SK-N-SH treated with all-trans-retinoic acid at 6 μM for 48 hours (cell line): ENCODE results near the gene FBXW12.
"Not testable (repeated sequence)": the region's sequence is repeated elsewhere in the genome, so short reads cannot be mapped to it uniquely, and the experiment has no call there.

Source experiments
- ATAC-seq: fragments of 200-7000 bp; cut with Tn5 transposase; 3 replicates; pipeline ENCODE4 v1.9.1; 2020; ENCODE audit warnings: mild to moderate bottlenecking, moderate library complexity
- ARNTL ChIP-seq: fragments of 450-650 bp; formaldehyde crosslinking; IDR thresholded peaks from 2 replicates; pipeline ENCODE4 v1.5.0; 2020; ENCODE audit warnings: low read depth, mild to moderate bottlenecking, moderate library complexity, borderline replicate concordance
- BACH2 ChIP-seq: fragments of 250-450 bp; sonication (Bioruptor Pico); IDR thresholded peaks from 2 replicates; pipeline ENCODE4 v1.9.0; 2021; ENCODE audit warnings: mild to moderate bottlenecking, borderline replicate concordance
- CREB5 ChIP-seq: fragments of 250-450 bp; sonication (Bioruptor Pico); IDR thresholded peaks from 2 replicates; pipeline ENCODE4 v1.5.1; 2020; ENCODE audit warnings: low read depth, mild to moderate bottlenecking, moderate library complexity
- ESRRG ChIP-seq: fragments of 250-450 bp; sonication (Bioruptor Pico); IDR thresholded peaks from 2 replicates; pipeline ENCODE4 v1.6.1; 2021; ENCODE audit warnings: mild to moderate bottlenecking
- GLIS3 ChIP-seq: fragments of 250-450 bp; sonication (Bioruptor Pico); IDR thresholded peaks from 2 replicates; pipeline ENCODE4 v1.5.0; 2020; ENCODE audit warnings: mild to moderate bottlenecking, moderate library complexity
- OSR1 ChIP-seq: fragments of 250-450 bp; sonication (Bioruptor Pico); IDR thresholded peaks from 2 replicates; pipeline ENCODE4 v1.8.0; 2022; ENCODE audit warnings: moderate library complexity, mild to moderate bottlenecking, inconsistent platforms
- RARB ChIP-seq: fragments of 250-450 bp; sonication (Bioruptor Pico); IDR thresholded peaks from 2 replicates; pipeline ENCODE4 v1.8.0; 2021; ENCODE audit warnings: mild to moderate bottlenecking, moderate library complexity
- TCF4 ChIP-seq: fragments of 250-450 bp; sonication (Bioruptor Pico); IDR thresholded peaks from 2 replicates; pipeline ENCODE4 v1.8.0; 2021; ENCODE audit warnings: mild to moderate bottlenecking, moderate library complexity, borderline replicate concordance
- TOX ChIP-seq: fragments of 250-450 bp; sonication (Bioruptor Pico); IDR thresholded peaks from 2 replicates; pipeline ENCODE4 v1.8.0; 2021; ENCODE audit warnings: mild to moderate bottlenecking, moderate library complexity, borderline replicate concordance
- ZC3H10 ChIP-seq: fragments of 250-450 bp; sonication (Bioruptor Pico); IDR thresholded peaks from 2 replicates; pipeline ENCODE4 v1.5.1; 2021; ENCODE audit warnings: mild to moderate bottlenecking, moderate library complexity
- ZFP30 ChIP-seq: fragments of 450-650 bp; formaldehyde crosslinking; IDR thresholded peaks from 2 replicates; pipeline ENCODE4 v1.5.0; 2022; ENCODE audit warnings: mild to moderate bottlenecking, moderate library complexity
- ZNF565 ChIP-seq: fragments of 450-650 bp; formaldehyde crosslinking; conservative IDR thresholded peaks from 2 replicates; pipeline ENCODE4 v1.5.0; 2020; ENCODE audit warnings: low read depth, mild to moderate bottlenecking, moderate library complexity
- ZNF70 ChIP-seq: fragments of 450-650 bp; formaldehyde crosslinking; IDR thresholded peaks from 2 replicates; pipeline ENCODE4 v1.5.0; 2020; ENCODE audit warnings: mild to moderate bottlenecking, moderate library complexity
- ZNF8 ChIP-seq: fragments of 450-650 bp; formaldehyde crosslinking; IDR thresholded peaks from 2 replicates; pipeline ENCODE4 v1.5.0; 2020; ENCODE audit warnings: mild to moderate bottlenecking, moderate library complexity
- TF ChIP-seq, protein P1 (sequence below): fragments of 250-450 bp; sonication (Bioruptor Pico); IDR thresholded peaks from 2 replicates; pipeline ENCODE4 v1.8.0; 2021; ENCODE audit warnings: low read depth, mild to moderate bottlenecking, moderate library complexity, borderline replicate concordance
- TF ChIP-seq, protein P2 (sequence below): fragments of 250-450 bp; sonication (Bioruptor Pico); IDR thresholded peaks from 2 replicates; pipeline ENCODE4 v1.8.0; 2020; ENCODE audit warnings: mild to moderate bottlenecking, moderate library complexity, borderline replicate concordance
- TF ChIP-seq, protein P3 (sequence below): fragments of 250-450 bp; sonication (Bioruptor Pico); IDR thresholded peaks from 2 replicates; pipeline ENCODE4 v1.5.0; 2020; ENCODE audit warnings: mild to moderate bottlenecking, moderate library complexity

The FBXW12 gene, protein sequence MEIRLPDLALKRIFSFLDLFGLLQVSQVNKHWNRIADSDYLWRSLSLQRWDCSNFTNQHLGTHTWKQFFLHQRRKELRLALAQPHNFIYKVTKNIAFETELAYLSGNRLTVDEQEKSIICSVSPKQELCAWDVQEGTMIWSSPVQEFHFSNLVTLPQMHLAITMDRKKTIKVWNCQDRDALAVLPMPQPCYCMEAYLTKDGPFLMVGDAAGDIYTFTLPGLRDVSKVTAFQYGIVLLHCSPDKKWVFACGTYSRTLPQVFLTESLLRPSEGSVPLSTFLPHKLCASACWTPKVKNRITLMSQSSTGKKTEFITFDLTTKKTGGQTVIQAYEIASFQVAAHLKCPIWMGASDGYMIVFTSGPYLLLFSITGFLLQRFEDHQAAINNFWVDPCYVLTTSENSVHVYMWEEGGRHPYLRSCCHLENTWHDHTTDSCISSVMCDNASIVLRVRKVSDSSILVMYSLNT

GRCh38 chr3:48371651-48372376 lies at the start of gene FBXW12:
Gene FBXW12, plus strand, starts transcription at chr3:48372219. Its CDS starts 549 bp downstream, at chr3:48372768.
- TF ChIP-seq ESRRG (CRISPR knock-in tag), result no peak
- ATAC-seq, result no peak

DNA sequence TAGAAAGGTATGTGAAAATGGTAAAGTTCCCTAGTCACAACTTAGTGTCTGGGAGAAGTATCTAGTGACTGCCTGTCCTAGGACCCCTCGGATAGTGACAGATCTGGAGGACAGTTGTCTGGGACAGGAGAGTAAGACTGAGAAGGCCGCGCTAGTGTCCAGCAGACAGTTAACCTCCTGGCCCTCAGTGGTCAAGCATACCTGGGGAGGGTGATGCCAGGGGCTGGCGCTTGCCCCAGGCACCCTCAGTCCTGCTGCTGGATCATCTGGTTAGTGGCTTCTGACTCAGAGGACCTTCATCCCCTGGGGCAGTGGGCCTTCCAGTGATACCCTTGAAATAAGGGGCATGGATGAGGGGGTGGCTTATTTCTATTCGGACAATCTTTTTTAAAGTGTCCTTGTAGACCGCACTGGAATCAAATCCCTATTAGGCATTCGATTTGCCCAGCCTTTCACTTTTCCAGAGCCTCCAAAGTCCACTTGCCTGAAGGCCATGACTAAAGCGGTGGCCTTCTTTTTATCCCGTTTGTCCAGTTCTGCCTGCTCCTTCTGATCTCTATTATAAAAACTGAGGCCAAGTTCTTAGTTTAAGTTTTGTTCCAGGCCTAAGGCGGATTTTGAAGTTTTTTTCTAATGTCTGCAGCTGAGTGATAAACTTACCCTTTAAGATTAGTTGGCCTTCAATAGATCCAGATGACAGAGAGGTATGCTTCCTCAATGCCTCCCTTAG lies 40.1 kb upstream of the FBXW12 start:
- not testable (repeated sequence) for ATAC-seq

DNA sequence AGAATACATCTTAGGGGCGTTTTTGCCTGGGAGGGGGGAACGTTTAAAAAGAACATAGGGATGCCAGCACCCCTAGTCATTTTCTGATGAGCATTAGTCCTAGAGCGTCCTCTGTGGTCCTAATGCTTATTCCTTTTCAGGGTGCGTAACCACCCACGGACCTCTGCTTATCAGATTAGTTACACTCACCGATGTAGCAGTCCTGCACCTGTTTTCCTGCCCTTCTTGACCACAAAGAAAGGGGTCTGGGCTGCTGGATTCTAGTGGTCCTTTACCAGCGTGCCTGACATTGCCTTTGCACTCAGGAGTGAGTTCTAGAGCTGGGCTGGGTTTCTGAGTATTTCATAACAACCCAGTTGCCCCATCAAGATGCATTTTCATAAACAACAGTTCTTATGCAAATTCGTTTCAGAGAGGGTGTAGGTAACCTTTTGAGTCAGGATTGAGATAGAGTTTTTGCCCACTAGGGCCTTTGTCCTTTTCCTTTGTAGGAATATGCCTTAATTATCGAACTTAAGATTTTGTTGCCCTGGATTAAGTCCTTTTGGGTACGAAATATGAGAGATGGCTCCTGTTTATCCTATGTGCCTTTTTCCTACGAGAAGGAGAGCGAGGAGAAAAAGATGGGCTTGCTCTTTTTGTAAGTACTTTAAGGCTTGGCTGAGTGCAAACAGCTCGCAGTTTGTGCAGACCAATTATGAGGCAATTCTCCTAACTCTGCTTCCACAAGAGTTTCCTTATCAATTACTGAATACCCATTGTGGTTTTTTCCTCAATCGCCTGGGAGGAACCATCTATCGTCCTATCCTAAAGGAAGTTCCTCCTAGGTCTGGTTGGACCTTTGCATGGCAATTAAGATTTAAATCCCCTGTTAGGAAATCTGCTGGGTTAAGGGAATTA lies 38.4 kb upstream of the FBXW12 start, which contains the start of gene SPINK8:
TSS of gene SPINK8 (minus strand) at position 316 of the 900 bp plus-strand sequence. CDS start 5,320 bp downstream, outside the sequence.
- ATAC-seq, result not testable (repeated sequence)

DNA sequence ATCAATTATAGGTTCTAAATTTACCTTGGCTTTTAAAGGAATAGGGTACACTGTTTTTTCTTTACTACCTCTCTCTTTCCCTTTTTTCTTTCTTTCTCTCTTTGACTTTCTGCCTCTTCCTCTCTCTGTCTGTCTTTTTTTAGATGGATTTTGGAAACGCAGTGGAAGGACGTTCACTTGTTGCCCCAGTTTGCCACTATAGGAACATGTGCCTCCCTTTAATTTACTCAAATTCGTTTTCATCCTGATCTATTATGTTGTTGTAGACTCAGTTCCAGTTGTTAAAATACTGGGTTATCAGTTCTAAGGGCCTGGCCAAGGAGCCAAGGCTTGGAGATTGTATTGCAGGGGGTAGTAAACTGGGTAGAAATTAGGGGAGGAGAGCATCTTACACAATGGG lies 37.4 kb upstream of the FBXW12 start:
- ATAC-seq, result no peak
- TF ChIP-seq ESRRG (CRISPR knock-in tag) (no peak), RARB (CRISPR knock-in tag) (no peak), ZNF70 (CRISPR knock-in tag) (no peak), OSR1 (no peak), BACH2 (CRISPR knock-in tag) (no peak), GLIS3 (no peak), ZNF565 (CRISPR knock-in tag) (no peak), TCF4 (no peak), ZNF8 (CRISPR knock-in tag) (no peak), ZFP30 (CRISPR knock-in tag) (no peak), CREB5 (CRISPR knock-in tag) (no peak), ARNTL (CRISPR knock-in tag) (no peak), ZC3H10 (CRISPR knock-in tag) (no peak), TOX (no peak)
- TF ChIP-seq, protein P1, sequence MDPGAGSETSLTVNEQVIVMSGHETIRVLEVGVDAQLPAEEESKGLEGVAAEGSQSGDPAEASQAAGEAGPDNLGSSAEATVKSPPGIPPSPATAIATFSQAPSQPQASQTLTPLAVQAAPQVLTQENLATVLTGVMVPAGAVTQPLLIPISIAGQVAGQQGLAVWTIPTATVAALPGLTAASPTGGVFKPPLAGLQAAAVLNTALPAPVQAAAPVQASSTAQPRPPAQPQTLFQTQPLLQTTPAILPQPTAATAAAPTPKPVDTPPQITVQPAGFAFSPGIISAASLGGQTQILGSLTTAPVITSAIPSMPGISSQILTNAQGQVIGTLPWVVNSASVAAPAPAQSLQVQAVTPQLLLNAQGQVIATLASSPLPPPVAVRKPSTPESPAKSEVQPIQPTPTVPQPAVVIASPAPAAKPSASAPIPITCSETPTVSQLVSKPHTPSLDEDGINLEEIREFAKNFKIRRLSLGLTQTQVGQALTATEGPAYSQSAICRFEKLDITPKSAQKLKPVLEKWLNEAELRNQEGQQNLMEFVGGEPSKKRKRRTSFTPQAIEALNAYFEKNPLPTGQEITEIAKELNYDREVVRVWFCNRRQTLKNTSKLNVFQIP, result no peak
- TF ChIP-seq, protein P2, sequence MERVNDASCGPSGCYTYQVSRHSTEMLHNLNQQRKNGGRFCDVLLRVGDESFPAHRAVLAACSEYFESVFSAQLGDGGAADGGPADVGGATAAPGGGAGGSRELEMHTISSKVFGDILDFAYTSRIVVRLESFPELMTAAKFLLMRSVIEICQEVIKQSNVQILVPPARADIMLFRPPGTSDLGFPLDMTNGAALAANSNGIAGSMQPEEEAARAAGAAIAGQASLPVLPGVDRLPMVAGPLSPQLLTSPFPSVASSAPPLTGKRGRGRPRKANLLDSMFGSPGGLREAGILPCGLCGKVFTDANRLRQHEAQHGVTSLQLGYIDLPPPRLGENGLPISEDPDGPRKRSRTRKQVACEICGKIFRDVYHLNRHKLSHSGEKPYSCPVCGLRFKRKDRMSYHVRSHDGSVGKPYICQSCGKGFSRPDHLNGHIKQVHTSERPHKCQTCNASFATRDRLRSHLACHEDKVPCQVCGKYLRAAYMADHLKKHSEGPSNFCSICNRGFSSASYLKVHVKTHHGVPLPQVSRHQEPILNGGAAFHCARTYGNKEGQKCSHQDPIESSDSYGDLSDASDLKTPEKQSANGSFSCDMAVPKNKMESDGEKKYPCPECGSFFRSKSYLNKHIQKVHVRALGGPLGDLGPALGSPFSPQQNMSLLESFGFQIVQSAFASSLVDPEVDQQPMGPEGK (CRISPR knock-in tag), result no peak
- TF ChIP-seq, protein P3, sequence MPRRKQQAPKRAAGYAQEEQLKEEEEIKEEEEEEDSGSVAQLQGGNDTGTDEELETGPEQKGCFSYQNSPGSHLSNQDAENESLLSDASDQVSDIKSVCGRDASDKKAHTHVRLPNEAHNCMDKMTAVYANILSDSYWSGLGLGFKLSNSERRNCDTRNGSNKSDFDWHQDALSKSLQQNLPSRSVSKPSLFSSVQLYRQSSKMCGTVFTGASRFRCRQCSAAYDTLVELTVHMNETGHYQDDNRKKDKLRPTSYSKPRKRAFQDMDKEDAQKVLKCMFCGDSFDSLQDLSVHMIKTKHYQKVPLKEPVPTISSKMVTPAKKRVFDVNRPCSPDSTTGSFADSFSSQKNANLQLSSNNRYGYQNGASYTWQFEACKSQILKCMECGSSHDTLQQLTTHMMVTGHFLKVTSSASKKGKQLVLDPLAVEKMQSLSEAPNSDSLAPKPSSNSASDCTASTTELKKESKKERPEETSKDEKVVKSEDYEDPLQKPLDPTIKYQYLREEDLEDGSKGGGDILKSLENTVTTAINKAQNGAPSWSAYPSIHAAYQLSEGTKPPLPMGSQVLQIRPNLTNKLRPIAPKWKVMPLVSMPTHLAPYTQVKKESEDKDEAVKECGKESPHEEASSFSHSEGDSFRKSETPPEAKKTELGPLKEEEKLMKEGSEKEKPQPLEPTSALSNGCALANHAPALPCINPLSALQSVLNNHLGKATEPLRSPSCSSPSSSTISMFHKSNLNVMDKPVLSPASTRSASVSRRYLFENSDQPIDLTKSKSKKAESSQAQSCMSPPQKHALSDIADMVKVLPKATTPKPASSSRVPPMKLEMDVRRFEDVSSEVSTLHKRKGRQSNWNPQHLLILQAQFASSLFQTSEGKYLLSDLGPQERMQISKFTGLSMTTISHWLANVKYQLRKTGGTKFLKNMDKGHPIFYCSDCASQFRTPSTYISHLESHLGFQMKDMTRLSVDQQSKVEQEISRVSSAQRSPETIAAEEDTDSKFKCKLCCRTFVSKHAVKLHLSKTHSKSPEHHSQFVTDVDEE (CRISPR knock-in tag), result no peak

GRCh38 chr3:48335286-48335685 lies 36.7 kb upstream of the FBXW12 start:
- not testable (repeated sequence) for ATAC-seq

DNA sequence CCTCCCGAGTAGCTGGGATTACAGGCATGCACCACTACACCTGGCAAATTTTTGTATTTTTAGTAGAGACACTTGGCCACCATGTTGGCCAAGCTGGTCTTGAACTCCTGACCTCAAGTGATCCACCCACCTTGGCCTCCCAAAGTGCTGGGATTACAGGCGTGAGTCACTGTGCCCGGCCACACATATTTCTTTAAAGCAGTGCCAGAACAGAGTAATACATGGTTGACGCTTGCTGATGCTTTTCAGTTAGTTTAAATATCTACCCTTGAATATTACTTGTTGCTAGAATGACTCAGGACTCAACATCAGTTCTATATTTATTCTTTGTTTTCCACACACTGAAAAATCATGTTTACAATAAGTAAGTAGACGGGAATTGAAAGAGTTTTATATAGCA lies 34.5 kb upstream of the FBXW12 start:
- not testable (repeated sequence) for ATAC-seq
